SK-N-SH (cell line): ENCODE data around the gene NCAM2. TPM values are rescaled to one million over a fixed set of nuclear protein-coding genes. Genes with fewer than 3 reads are reported as not detected.
A peak's percentile ranks its signal among the peaks of the same experiment; 100 is the strongest.

Source experiments
- CTCF ChIA-PET: fragments of 300-600, 350-600 bp; formaldehyde crosslinking; extraction: SDS; loops from one replicate; lab custom pipeline; 2021; lab: Yijun Ruan, JAX
- POLR2A ChIA-PET: fragments of 350-600 bp; sonication (Branson Sonifier 250); formaldehyde crosslinking; extraction: SDS; loops from one replicate; lab custom pipeline; 2020; ENCODE audit warnings: antibody characterized with exemption, inconsistent platforms; lab: Yijun Ruan, JAX
- DNase-seq: peaks from one replicate; pipeline ENCODE4 v3.0.0; 2012
- H2AFZ ChIP-seq: fragments of 200-600 bp; sonication (generic); 2 replicates; pipeline ENCODE4 v1.8.1; 2016; ENCODE audit warnings: antibody characterized with exemption, mild to moderate bottlenecking, low read depth
- H3F3A ChIP-seq: fragments of 200-600 bp; sonication (generic); replicated peaks from 2 replicates; pipeline ENCODE3; 2016; ENCODE audit warnings: antibody characterized with exemption, mild to moderate bottlenecking; ENCODE audit not compliant: insufficient read depth
- H3K27ac ChIP-seq, 2 experiments: fragments of 200-500 bp in 1 of 2; fragments of 200-600 bp in 1 of 2; sonication (Bioruptor generic) in 1 of 2; sonication (generic), shearing (Covaris generic) in 1 of 2; 2 replicates each; pipeline versions ENCODE4 v1.5.1 to v1.6.1; 2014 to 2016; ENCODE audit warnings: low read depth in 2 of 2, inconsistent platforms in 1 of 2, low read length in 1 of 2, mild to moderate bottlenecking in 1 of 2, mixed read lengths in 1 of 2
- H3K27me3 ChIP-seq: fragments of 200-600 bp; sonication (generic), shearing (Covaris generic); 2 replicates; pipeline ENCODE4 v1.6.1; 2016; ENCODE audit warnings: mixed run types; ENCODE audit not compliant: insufficient read depth
- H3K36me3 ChIP-seq, 2 experiments: fragments of 200-500 bp in 1 of 2; fragments of 200-600 bp in 1 of 2; sonication (Bioruptor generic) in 1 of 2; sonication (generic) in 1 of 2; replicated peaks in 1 of 2; 2 replicates each; pipeline versions ENCODE3 to v1.5.1; 2014 to 2016; ENCODE audit warnings: low read length in 1 of 2, mild to moderate bottlenecking in 1 of 2; ENCODE audit not compliant: insufficient read depth in 2 of 2, control insufficient read depth in 1 of 2
- H3K4me1 ChIP-seq, 2 experiments: fragments of 200-500 bp in 1 of 2; fragments of 200-600 bp in 1 of 2; sonication (Bioruptor generic) in 1 of 2; sonication (generic), shearing (Covaris generic) in 1 of 2; 2 replicates each; pipeline versions ENCODE4 v1.5.1 to v1.6.1; 2014 to 2016; ENCODE audit warnings: low read depth in 1 of 2, low read length in 1 of 2, mixed run types in 1 of 2; ENCODE audit not compliant: insufficient read depth in 2 of 2, control insufficient read depth in 1 of 2
- H3K4me2 ChIP-seq: fragments of 200-600 bp; sonication (generic), shearing (Covaris generic); 2 replicates; pipeline ENCODE4 v1.6.1; 2017; ENCODE audit warnings: mixed run types
- H3K4me3 ChIP-seq, 2 experiments: fragments of 200-500 bp in 1 of 2; fragments of 200-600 bp in 1 of 2; sonication (Bioruptor generic) in 1 of 2; sonication (generic), shearing (Covaris generic) in 1 of 2; 2 replicates each; pipeline versions ENCODE4 v1.5.1 to v1.8.1; 2014 to 2016; ENCODE audit warnings: low read depth in 2 of 2, inconsistent platforms in 1 of 2, low read length in 1 of 2, mild to moderate bottlenecking in 1 of 2, mixed read lengths in 1 of 2, moderate library complexity in 1 of 2
- H3K79me2 ChIP-seq: fragments of 200-600 bp; sonication (generic); 2 replicates; pipeline ENCODE4 v1.8.1; 2017; ENCODE audit warnings: mild to moderate bottlenecking; ENCODE audit not compliant: insufficient read depth
- H3K9ac ChIP-seq: fragments of 200-600 bp; sonication (generic); 2 replicates; pipeline ENCODE4 v1.6.1; 2017; ENCODE audit warnings: mixed run types
- H3K9me2 ChIP-seq: fragments of 200-600 bp; sonication (generic); 2 replicates; pipeline ENCODE4 v1.6.1; 2017; ENCODE audit warnings: mixed run types
- H3K9me3 ChIP-seq: fragments of 200-600 bp; sonication (generic); 2 replicates; pipeline ENCODE4 v1.6.1; 2017; ENCODE audit warnings: mixed run types, mild to moderate bottlenecking, moderate library complexity
- H4K20me1 ChIP-seq: fragments of 200-600 bp; sonication (generic); 2 replicates; pipeline ENCODE4 v1.6.1; 2017; ENCODE audit warnings: mild to moderate bottlenecking, mixed run types; ENCODE audit not compliant: insufficient read depth
- EP300 ChIP-seq, 2 experiments: IDR thresholded peaks; 2 replicates each; pipeline versions ENCODE4 v1.4.0 to v1.6.1; 2012; ENCODE audit warnings: borderline replicate concordance in 1 of 2, low read depth in 1 of 2, low read length in 1 of 2
- EZH2phosphoT487 ChIP-seq: fragments of 200-600 bp; sonication (generic); IDR thresholded peaks from 2 replicates; pipeline ENCODE4 v1.6.1; 2017; ENCODE audit warnings: low read depth, mixed run types, mild to moderate bottlenecking, antibody characterized with exemption, moderate library complexity, borderline replicate concordance
- FOSL2 ChIP-seq: IDR thresholded peaks from 2 replicates; pipeline ENCODE4 v1.4.0; 2012; ENCODE audit warnings: low read depth, mild to moderate bottlenecking, moderate library complexity, borderline replicate concordance
- POLR2AphosphoS5 ChIP-seq: IDR thresholded peaks from 2 replicates; pipeline ENCODE4 v1.6.1; 2012; ENCODE audit warnings: low read depth, low read length
- RAD21 ChIP-seq: IDR thresholded peaks from 2 replicates; pipeline ENCODE4 v1.6.1; 2012; ENCODE audit warnings: mild to moderate bottlenecking, low read length
- RCOR1 ChIP-seq: fragments of 150-350 bp; IDR thresholded peaks from 2 replicates; pipeline ENCODE4 v1.6.1; 2017; ENCODE audit warnings: antibody characterized with exemption, low read length
- SMC3 ChIP-seq: IDR thresholded peaks from 2 replicates; pipeline ENCODE4 v1.6.1; 2012; ENCODE audit warnings: low read depth, low read length, improper control_type of control experiment
- TAF1 ChIP-seq: IDR thresholded peaks from 2 replicates; pipeline ENCODE4 v1.6.1; 2012; ENCODE audit warnings: low read depth, mild to moderate bottlenecking, low read length, moderate library complexity, borderline replicate concordance
- TCF12 ChIP-seq: IDR thresholded peaks from 2 replicates; pipeline ENCODE4 v1.4.0; 2012
- WGBS: methylation state at CpG from one replicate; pipeline ENCODE4 v1.1.6; 2017; ENCODE audit warnings: low lambda C conversion rate; 5-methylcytosine and 5-hydroxymethylcytosine counted together
- polyA plus RNA-seq, 3 experiments: library from polyadenylated mRNA; depleted of rRNA; stranded (reverse); fragments of >200 nt; gene quantifications; 2 replicates each; pipeline ENCODE4 v1.2.3, GENCODE V29; 2012
- TF ChIP-seq, protein P1 (sequence below): IDR thresholded peaks from 2 replicates; pipeline ENCODE4 v1.4.0; 2012; ENCODE audit warnings: low read depth
- TF ChIP-seq, protein P2 (sequence below): IDR thresholded peaks from 2 replicates; pipeline ENCODE4 v1.4.0; 2012; ENCODE audit warnings: low read depth, borderline replicate concordance
- TF ChIP-seq, protein P3 (sequence below): fragments of 200-600 bp; sonication (generic); IDR thresholded peaks from 2 replicates; pipeline ENCODE4 v1.6.1; 2017; ENCODE audit warnings: antibody characterized with exemption, mild to moderate bottlenecking, moderate library complexity

Gene NCAM2
- polyA plus RNA-seq, 1 of the 3 experiments (the other 2 are of a cell fraction) = 2.1 TPM

DNA sequence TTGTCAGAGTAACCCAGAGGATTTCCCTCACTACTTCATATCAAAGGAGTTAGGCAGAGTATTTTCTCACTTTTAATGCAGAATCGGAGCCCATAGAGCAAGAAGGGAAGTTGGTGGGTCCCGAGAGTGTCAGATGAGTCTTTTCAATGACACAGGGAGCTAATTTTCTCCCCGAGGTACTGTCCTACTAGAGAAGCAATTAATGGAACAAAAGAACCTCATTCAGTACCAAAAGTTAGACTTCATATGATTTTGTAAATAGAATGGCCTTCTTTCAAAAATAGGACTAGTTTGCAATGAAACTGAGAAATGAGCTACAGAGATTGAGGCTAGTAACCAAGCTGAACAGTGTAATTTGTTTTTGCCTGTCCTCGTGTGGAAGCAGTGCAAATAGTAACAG lies 3.9 kb downstream of the NCAM2 start:
- no peak for DNase-seq
- Histone ChIP-seq H3K27ac (no peak overlapping the region), H3K79me2 (no peaks in the 10 kb centered on the region), H3K9me2 (no peaks in the 10 kb centered on the region), H3F3A (no peaks in the 10 kb centered on the region), H3K9me3 (no peaks in the 10 kb centered on the region), H3K27me3 (no peaks in the 10 kb centered on the region), H4K20me1 (no peaks in the 10 kb centered on the region), H3K4me3 (no peak overlapping the region), H3K4me1 (peaks cover 0 to 7% of the 10 kb centered on the region in 2 experiments; a peak in 2 of 4 replicates), H2AFZ (no peak overlapping the region), H3K9ac (no peak overlapping the region), H3K36me3 (no peaks in the 10 kb centered on the region), H3K4me2 (no peak overlapping the region)
- 52% methylated on average over 4 of the region's 4 CpGs for WGBS
- POLR2A ChIA-PET = no interaction called here
- TF ChIP-seq, protein P1, sequence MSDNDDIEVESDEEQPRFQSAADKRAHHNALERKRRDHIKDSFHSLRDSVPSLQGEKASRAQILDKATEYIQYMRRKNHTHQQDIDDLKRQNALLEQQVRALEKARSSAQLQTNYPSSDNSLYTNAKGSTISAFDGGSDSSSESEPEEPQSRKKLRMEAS = no peak
- TF ChIP-seq POLR2AphosphoS5 (no peak), RAD21 (no peak), EP300 (IDR thresholded peaks at IDR 0.05; ENCODE audit: borderline replicate concordance in 1 of 2, low read depth in 1 of 2, low read length in 1 of 2) (no peak), TCF12 (no peak), RCOR1 (no peak), FOSL2 (no peak), EZH2phosphoT487 (no peak)
- TF ChIP-seq, protein P2, sequence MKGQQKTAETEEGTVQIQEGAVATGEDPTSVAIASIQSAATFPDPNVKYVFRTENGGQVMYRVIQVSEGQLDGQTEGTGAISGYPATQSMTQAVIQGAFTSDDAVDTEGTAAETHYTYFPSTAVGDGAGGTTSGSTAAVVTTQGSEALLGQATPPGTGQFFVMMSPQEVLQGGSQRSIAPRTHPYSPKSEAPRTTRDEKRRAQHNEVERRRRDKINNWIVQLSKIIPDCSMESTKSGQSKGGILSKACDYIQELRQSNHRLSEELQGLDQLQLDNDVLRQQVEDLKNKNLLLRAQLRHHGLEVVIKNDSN = no peak
- CTCF ChIA-PET = interaction anchor here (2.2 to 7.9 kb wide), 3 partner anchors 16 to 919 kb away, joined by 10 to 51 read pairs (median 17); no protein-coding TSS in a partner anchor

DNA sequence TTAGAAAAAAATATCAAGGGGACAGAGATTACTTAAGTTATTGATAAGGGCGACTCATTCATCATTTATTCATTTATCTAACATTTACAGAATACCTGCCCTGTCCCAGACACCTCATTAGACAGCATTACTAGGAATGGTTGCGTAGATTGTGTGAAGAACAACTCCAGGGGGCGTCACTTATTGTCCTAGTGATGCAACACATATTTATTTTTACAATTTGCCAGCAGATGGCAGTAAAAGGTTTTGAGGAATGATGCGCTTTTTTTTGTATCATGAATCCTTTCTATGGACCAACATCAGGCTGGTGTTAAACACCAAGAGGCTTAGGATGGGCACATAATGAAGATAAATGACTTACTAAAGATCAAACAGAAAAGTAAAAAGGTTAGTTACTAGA lies 5.5 kb downstream of the NCAM2 start:
- Histone ChIP-seq H2AFZ (no peak overlapping the region), H3K9me3 (no peaks in the 10 kb centered on the region), H3K9me2 (no peaks in the 10 kb centered on the region), H3K79me2 (no peaks in the 10 kb centered on the region), H3K4me2 (no peak overlapping the region), H3F3A (no peaks in the 10 kb centered on the region), H3K4me3 (peak overlapping the region in 1 of 2 experiments; percentile 40; a peak in 1 of 4 replicates), H3K4me1 (no peaks in the 10 kb centered on the region; a peak in 1 of 4 replicates), H3K27ac (no peak overlapping the region), H3K27me3 (no peaks in the 10 kb centered on the region), H4K20me1 (no peaks in the 10 kb centered on the region), H3K9ac (no peak overlapping the region), H3K36me3 (no peaks in the 10 kb centered on the region)
- DNase-seq = peak; percentile 31
- POLR2A ChIA-PET = no interaction called here
- CTCF ChIA-PET = interaction anchor here (0.6 to 7.9 kb wide), 12 partner anchors 10 to 1789 kb away, joined by 3 to 51 read pairs (median 3); no protein-coding TSS in a partner anchor
- WGBS = 58% methylated on average over 4 of the region's 4 CpGs
- TF ChIP-seq SMC3 = peak; percentile 48
- TF ChIP-seq, protein P3, sequence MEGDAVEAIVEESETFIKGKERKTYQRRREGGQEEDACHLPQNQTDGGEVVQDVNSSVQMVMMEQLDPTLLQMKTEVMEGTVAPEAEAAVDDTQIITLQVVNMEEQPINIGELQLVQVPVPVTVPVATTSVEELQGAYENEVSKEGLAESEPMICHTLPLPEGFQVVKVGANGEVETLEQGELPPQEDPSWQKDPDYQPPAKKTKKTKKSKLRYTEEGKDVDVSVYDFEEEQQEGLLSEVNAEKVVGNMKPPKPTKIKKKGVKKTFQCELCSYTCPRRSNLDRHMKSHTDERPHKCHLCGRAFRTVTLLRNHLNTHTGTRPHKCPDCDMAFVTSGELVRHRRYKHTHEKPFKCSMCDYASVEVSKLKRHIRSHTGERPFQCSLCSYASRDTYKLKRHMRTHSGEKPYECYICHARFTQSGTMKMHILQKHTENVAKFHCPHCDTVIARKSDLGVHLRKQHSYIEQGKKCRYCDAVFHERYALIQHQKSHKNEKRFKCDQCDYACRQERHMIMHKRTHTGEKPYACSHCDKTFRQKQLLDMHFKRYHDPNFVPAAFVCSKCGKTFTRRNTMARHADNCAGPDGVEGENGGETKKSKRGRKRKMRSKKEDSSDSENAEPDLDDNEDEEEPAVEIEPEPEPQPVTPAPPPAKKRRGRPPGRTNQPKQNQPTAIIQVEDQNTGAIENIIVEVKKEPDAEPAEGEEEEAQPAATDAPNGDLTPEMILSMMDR = peak; percentile 71
- no peak for TF ChIP-seq TAF1
- TF ChIP-seq RAD21 = peak; percentile 64
